HG02798 (cell line): Measurements from ENCODE around the gene PSMC5.
A peak's percentile ranks its signal among the peaks of the same experiment; 100 is the strongest.

Experiments
- ATAC-seq: cut with Tn5 transposase; IDR thresholded peaks from one replicate; pipeline ENCODE4 v1.9.1; 2021; ENCODE audit warnings: mild to moderate bottlenecking; ENCODE audit not compliant: unreplicated experiment, poor library complexity

Gene PSMC5

DNA sequence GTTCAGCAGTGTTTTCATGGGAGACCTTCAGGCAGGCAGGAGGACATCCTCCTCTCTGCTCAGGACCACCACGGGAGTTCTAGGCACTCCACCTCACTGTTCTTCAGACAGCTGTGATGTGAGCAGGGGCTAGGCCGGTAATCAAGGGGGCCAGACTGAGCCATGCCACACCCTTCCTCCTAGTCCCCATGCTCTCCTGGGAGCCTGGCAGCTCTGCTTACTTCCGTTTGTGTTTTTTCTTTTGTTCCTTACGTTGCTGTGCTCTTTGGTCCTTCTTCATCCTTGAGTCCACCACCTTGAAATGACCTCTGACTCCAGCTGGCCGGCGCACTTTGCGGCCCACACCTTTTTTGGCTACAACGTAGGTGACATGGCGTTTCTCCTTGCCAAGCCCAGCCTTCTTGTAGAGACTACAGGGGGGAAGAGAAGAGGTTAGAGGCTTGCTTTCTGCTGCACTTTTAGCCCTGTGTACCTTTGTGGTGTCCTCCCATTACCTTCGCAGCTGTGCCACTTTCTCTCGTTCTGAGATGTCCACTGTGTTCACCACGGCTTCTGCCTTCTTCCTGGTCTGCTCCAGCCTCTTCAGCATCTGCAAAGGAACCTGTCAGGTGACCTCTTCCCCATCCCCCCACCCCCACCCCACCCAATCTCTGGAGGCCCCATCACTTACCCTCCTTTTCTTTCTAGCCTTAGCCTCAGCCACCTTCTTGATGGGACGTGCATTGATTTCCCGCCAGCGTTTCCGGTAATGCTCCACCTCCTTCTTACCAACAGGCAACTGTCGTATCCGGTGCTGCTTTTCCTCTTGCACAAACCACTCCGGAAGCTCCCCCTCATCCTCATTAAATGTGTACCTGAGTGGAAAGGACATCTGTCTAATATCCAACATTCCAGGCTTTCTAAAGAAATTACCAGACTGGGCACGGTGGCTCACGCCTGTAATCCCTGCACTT, 7.4 kb upstream of the PSMC5 start:
- no peak for ATAC-seq

DNA sequence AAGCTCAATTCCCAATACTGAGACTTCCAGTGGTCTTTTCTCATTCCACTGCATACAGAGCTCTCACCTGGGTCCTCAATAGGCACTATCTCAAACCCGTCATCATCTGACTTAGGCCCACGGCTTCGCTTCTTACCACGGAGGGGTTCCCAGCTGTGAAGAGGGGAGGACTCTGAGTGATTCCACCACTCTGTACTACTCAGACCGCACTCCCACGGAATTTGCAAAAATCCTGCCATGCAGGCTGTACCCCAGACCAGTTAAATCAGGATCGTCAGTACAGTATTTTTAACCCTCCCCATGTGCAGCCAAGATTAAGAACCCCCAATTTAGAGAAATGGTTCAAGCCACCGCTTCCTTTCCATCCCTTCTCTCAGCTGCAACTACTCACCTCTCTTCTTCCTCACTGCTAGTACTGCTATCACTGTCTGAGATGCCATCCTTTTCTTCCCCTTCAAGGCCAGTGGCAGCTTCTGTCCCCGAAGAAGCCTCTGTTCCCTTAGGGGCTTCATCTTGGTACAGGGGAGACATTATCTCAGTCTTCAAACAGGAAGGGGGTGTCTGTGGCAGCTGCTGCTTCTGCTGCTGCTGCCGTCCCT, 6.2 kb upstream of the PSMC5 start:
- ATAC-seq, result no peak

DNA sequence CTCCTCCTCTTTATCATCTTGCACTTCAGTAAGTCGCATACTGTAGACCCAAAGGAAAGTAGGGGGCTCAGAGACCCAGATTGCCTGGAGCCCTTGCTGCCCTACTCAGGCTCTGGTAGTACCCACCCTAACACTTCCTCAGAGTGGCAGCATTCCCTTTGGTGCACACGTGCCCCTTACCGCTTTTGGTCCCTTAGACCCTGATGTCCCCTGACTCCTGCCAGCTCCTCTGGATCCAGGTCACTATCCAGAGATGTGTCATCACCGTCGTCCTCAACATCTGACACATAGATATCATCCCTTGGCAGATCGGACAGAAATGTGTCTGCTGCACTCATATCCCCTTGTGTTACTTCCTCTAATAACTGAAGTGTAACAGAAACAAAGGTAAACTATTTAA, 5.4 kb upstream of the PSMC5 start:
- ATAC-seq, result no peak

DNA sequence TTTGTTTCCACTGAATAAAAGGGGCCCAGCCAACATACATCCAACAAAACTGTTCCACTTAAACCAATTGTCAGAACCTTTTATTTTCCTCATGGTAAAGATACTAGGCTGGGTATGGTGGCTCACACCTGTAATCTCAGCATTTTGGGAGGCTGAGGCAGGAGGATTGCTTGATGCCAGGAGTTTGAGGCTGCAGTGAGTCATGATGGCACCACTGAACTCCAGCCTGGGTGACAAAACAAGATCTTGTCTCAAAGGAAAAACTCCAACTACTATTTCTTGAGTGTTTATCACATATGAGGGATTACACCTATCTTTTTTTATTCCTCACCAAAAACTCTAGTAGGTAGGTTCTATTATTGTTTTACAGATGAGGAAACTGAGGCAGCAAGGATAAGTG, 4.7 kb upstream of the PSMC5 start:
- no peak for ATAC-seq

GRCh38 chr17:63823659-63824331, 3.4 kb upstream of the PSMC5 start:
- ATAC-seq, result no peak

GRCh38 chr17:63824362-63824761, 2.9 kb upstream of the PSMC5 start:
- ATAC-seq, result no peak

GRCh38 chr17:63826468-63827001, 696 bp upstream of the PSMC5 start:
- ATAC-seq, result no peak

GRCh38 chr17:63827801-63828221, 580 bp downstream of the PSMC5 start:
- no peak for ATAC-seq

- no peak for ATAC-seq
Observed at GRCh38 chr17:63828936-63829335, 1.7 kb downstream of the PSMC5 start.

DNA sequence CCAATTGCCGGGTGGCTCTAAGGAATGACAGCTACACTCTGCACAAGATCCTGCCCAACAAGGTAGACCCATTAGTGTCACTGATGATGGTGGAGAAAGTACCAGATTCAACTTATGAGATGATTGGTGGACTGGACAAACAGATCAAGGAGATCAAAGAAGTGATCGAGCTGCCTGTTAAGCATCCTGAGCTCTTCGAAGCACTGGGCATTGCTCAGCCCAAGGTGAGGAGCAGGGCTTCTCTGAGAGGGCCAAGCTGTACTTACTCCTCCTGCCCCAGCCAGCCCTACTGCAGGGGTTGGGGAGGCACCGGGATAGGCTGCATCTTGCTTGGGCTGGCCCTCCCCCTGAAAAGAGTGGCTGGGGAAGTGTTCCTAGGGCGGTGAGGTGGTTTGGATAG, 3.0 kb downstream of the PSMC5 start:
- no peak for ATAC-seq

GRCh38 chr17:63830904-63831491, 3.8 kb downstream of the PSMC5 start:
- ATAC-seq, result no peak

GRCh38 chr17:63831505-63831904, 4.3 kb downstream of the PSMC5 start:
- no peak for ATAC-seq

DNA sequence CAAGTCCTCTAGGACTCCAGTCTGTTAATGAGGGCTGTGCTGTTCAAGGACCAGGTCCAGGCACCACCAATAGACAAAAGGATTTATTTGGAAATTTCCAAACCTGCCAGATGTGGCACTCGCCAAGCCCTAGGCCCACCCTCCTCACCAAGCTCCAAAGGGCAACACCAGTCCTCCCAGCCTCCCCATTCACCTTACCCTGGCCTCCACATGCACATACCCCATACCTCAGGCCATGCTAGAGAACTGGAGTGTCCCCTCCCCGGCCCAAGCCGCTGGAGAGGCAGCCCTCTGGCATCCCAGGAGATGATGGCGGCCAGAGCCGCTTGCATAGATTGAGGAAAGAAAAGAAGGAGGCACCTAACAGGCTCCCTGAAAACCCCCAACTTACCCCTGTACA, 4.8 kb downstream of the PSMC5 start:
- ATAC-seq, result no peak

DNA sequence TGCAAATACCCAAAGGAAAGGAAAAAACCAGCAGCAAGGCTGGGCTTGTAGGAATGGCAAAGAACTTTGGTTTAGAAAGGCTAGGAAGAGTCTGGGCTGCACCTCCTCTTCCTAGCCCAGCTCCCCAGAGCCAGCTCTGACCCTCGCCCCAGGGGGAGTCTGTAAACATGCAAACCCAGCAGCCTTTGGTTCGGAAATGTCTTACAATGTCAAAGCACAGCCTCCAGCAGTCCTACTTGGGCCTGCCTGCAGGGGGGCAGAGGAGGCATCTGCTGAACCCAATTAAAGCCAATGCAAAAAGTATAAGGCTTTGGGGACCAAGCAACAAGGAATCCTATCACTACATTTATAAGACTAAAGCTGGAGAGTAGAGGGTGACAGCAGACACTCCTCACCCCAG, 5.2 kb downstream of the PSMC5 start:
- no peak for ATAC-seq

DNA sequence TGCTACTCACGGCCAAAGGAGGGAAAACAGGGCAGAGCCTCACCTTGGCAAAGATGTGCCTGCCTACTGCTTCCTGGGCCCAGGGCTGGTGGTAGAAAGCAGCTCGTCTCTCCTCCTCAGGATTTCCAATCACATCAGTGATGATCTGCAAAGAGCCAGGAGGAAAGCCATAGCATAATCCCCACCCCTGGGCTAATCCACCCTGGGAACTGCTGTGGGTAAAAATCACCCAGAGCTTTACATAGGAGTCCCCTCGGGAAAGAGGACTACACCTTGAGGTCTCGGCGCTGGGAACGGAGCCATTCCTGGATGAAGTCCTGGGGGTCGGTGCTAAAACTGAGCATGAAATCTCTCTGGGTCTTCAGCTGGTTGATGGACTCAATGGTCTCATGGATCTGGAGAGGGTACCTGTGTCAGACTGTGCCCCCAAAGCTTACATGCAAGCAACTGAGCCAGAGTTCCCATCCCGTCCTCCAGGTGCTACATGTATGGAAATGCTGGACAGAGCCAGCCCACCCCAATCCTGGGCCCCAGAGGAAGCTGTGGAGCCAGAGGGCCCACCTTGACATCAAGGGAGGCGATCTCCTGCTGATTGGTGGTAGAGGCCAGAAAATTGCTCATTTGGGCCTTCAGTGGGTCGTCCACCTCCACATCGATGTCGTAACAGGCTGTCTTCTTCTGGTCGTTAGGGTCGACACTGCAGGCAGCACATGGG, 6.0 kb downstream of the PSMC5 start:
- ATAC-seq, result no peak

DNA sequence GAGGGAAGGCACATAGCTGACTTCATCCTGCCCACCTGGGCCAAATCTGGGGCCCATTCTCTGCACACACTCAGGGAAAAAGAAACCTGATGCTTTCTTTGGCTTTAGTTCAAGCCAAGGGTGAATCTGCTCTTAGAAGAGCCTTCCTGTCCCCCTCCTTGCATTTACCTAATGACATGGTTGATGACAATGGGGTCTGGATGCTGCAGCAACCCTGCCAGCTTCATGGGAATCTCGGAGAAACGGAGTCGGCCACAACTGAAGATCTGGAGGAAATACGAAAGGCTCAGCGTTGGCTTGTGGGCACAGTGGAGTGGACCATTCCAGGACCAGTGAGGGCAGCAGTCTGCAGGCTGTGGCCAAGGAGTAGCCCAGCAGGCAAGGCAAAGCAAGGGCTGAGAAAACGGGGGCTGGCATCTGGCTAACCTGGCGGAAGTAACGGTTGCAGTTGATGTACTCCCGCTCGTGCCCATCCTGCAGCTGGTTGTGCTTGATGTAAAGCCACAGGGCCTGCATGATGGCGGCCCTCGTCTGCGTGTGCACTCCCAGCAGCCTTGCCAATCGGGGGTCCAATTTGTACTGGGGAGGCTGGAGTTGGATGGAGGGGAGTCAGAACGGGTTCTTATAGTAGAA, 6.6 kb downstream of the PSMC5 start:
- no peak for ATAC-seq

DNA sequence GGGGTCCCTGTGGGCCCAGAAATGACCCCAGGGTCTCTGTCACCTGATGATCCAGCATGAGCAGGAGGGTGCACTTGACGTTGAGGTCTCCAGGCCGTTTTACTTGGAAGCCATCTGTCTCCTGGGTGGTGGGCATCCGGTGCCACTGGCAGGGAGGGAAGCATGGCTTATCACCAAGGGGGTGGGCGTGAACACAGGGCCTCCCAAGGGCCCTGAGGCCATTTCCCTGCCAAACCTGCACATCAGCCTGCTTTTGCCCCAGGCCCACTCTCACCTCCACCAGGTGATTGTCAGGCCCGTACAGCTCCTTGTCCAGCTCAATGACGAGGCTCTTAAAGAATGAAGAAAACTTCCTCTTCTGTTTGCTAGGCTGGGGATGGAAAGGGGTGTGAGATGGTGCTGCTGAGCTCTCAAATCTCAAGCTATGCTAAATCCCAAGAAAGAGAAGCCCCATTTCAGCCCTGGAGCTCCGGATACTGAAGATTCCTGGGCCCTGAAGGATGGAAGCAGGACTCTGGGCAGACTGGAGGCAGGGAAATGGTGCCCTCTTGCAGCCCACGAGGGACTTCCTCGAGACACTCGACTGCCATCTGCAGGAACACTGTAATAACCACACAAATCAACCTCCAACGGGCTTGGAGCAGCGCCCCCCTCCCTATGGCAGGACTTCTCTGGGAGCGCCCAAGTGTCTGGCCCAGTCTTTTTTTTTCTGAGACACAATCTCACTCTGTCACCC, 7.4 kb downstream of the PSMC5 start:
- ATAC-seq, result peak; percentile 75

DNA sequence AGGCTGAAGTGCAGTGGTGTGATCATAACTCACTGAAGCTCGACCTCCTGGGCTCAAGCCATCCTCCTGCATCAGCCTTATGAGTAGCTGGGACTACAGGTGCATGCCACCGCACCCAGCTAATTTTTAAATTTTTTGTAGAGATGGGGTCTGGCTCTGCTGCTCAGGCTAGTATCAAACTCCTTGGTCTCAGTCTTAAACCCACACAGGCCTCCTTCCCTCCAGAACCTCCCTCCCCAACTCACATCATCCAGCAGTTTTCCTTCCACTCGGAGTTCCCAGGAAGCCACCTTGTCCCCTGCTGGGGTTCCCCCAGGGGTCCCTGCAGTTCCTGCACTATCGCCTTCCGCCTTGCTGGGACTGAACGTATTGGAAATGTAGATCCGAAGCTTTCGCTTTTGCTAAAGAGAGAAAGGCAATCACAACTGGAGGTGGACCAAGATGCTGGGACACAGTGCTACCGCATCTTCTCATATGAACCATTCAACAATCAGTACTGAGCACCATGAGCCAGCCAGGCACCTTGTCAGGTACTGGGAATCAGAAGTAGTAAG, 8.0 kb downstream of the PSMC5 start:
- no peak for ATAC-seq

DNA sequence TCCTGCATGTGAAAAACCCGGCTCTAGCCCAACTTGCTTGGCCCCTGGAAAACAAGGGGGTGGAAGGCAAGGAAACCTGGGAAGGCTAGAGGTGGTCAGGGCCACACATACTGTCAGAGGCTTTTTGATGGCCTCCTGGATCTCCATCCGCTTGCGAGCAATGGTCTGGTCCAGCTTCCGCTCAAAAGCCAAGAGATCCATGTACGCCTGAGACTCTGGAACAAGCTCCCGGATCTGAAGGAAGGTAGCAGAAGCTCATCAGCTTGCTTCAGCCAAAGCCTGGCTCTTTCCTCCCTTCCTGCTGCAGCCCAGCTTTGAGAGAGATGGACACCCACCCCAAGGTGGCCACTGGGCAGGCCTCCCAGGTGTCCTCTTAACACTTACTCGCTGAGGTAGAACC, 9.6 kb downstream of the PSMC5 start:
- ATAC-seq, result no peak
